ENCODE data around the gene GJC1.
"Not testable (repeated sequence)": the region's sequence is repeated elsewhere in the genome, so short reads cannot be mapped to it uniquely, and the experiment has no call there.

The GJC1 gene

GRCh38 chr17:44842748-44843147 lies 12.7 kb upstream of the GJC1 start:
- DNase-seq = no peak

GRCh38 chr17:44840936-44841335 lies 10.8 kb upstream of the GJC1 start:
- DNase-seq = no peak

GRCh38 chr17:44840274-44840673 lies 10.2 kb upstream of the GJC1 start:
- DNase-seq = no peak

- no peak for DNase-seq
Observed at GRCh38 chr17:44837196-44837595, 7.1 kb upstream of the GJC1 start.

- DNase-seq = no peak
Observed at GRCh38 chr17:44832805-44833204, 2.7 kb upstream of the GJC1 start.

GRCh38 chr17:44831371-44831770 lies 1.3 kb upstream of the GJC1 start:
- DNase-seq = no peak

- DNase-seq = peak; percentile 28 to 29
Observed at GRCh38 chr17:44830359-44831288, 537 bp upstream of the GJC1 start.

GRCh38 chr17:44828919-44829522 lies 1.1 kb downstream of the GJC1 start:
- peak in 1 of 2 donors; percentile 8 for DNase-seq

- DNase-seq = no peak
Observed at GRCh38 chr17:44827863-44828262, 2.2 kb downstream of the GJC1 start.

GRCh38 chr17:44826123-44826790 lies 3.8 kb downstream of the GJC1 start:
- DNase-seq = no peak

- not testable (repeated sequence) for DNase-seq
Observed at GRCh38 chr17:44825236-44825635, 4.9 kb downstream of the GJC1 start.

GRCh38 chr17:44820631-44821212 lies 9.4 kb downstream of the GJC1 start:
- no peak for DNase-seq

GRCh38 chr17:44818508-44818907 lies 11.6 kb downstream of the GJC1 start:
- DNase-seq = not testable (repeated sequence)

GRCh38 chr17:44812263-44812662 lies 17.8 kb downstream of the GJC1 start:
- no peak for DNase-seq

- DNase-seq = not testable (repeated sequence)
Observed at GRCh38 chr17:44808656-44809388, 21.3 kb downstream of the GJC1 start.

GRCh38 chr17:44808156-44808555 lies 21.9 kb downstream of the GJC1 start:
- DNase-seq = no peak

- DNase-seq = no peak
Observed at GRCh38 chr17:44807817-44808155, 22.3 kb downstream of the GJC1 start.

GRCh38 chr17:44807093-44807816 lies 22.8 kb downstream of the GJC1 start:
- DNase-seq = no peak

GRCh38 chr17:44804302-44805089 lies 25.6 kb downstream of the GJC1 start:
- DNase-seq = no peak

GRCh38 chr17:44801880-44802279 lies 28.2 kb downstream of the GJC1 start:
- DNase-seq = no peak

GRCh38 chr17:44798356-44798755 lies 31.7 kb downstream of the GJC1 start:
- DNase-seq = no peak
